Fibroblast of mammary gland (primary cell): ENCODE results near the gene GCN1.

Experiments used
- DNase-seq: peaks from one replicate; pipeline ENCODE4 v3.0.0-alpha.2; 2010; ENCODE audit warnings: low read depth
- H3K4me3 ChIP-seq: 2 replicates; pipeline ENCODE4 v1.5.1; 2011; ENCODE audit warnings: low read depth, mild to moderate bottlenecking, low read length, moderate library complexity; ENCODE audit not compliant: control insufficient read depth
- TF ChIP-seq, protein P1 (sequence below): conservative IDR thresholded peaks from 2 replicates; pipeline ENCODE4 v1.5.1; 2011; ENCODE audit warnings: low read depth, low read length, inconsistent platforms; ENCODE audit not compliant: control insufficient read depth, insufficient read depth

Gene GCN1

DNA sequence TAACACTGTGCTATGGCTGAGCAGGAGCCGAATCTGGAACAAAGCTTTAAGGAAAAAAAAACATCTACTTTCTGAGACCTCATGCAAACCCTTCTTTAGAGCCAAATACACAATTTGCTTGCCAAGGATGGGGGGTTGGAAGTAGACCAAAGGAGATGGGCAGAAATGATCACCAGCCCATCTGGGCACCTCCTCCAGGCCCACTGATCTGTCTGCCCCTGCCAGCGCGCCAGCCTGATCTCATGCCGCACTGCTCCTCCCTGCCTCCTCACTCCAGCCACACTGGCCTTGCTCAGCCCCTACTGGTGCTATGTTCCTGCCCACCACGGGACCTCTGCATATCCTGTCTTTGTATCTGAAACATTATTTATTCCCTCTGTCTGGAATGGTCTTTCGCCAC, 53.2 kb downstream of the GCN1 start:
- H3K4me3 ChIP-seq = no peak overlapping the region
- no peak for DNase-seq
- TF ChIP-seq, protein P1, sequence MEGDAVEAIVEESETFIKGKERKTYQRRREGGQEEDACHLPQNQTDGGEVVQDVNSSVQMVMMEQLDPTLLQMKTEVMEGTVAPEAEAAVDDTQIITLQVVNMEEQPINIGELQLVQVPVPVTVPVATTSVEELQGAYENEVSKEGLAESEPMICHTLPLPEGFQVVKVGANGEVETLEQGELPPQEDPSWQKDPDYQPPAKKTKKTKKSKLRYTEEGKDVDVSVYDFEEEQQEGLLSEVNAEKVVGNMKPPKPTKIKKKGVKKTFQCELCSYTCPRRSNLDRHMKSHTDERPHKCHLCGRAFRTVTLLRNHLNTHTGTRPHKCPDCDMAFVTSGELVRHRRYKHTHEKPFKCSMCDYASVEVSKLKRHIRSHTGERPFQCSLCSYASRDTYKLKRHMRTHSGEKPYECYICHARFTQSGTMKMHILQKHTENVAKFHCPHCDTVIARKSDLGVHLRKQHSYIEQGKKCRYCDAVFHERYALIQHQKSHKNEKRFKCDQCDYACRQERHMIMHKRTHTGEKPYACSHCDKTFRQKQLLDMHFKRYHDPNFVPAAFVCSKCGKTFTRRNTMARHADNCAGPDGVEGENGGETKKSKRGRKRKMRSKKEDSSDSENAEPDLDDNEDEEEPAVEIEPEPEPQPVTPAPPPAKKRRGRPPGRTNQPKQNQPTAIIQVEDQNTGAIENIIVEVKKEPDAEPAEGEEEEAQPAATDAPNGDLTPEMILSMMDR = no peak

DNA sequence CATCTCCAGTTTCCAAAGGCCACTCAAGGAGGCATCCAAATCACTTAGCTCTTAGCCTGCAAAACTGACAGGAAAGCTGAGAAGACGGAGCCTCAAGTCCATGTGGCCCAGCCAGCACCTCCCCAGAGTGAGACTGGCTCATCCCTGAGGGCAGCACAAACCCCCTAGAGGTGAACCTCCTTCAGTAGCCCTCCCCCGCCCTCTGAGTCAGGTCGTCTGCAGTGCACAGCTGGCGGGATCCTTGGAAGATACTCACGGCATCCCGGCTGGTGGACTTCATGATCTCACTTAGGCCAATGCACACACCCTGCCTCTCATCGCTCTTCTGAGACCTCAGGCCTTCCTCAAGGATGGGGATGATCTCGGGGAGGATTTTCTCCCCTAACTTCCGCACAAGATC, 53.9 kb downstream of the GCN1 start:
- TF ChIP-seq, protein P1 = no peak
- no peak overlapping the region for H3K4me3 ChIP-seq
- no peak for DNase-seq

DNA sequence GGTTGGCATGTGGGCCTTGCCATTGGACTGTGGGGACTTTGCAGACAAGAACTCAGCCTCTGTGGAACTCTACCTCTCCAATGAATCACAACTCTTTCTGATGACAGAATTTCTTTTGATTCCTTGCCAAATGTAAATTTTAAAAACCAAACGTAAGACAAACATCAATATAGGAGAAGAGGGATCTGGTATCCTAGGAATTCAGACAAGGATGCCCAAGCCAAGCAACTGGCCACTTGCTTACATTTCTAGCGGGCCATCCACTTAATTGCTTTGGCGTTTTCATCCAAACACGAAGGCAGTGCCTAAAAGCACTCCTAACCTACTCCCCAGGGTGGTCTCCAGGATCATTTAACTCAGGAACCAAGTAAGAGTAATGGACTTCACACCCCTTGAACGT, 54.6 kb downstream of the GCN1 start:
- TF ChIP-seq, protein P1 = no peak
- H3K4me3 ChIP-seq = no peak overlapping the region
- no peak for DNase-seq

DNA sequence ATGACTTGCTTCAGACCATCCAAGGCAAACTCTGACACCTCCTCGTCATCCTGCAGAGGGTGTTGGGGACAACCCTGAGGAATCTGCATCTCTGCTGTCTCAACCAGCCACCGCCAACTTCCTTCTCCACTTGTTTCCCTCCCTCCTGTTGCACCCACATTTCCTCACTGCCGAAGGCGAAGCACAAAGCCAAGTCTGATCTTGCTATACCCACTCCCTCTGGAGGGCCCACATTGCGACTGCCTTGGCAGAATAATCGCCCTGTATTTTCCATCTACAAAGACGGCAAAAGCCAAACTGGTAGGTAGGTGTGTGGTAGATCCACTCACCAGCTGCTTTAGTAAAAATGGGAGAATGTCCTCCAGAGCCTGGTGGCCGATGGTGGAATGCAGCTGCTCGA, 56.1 kb downstream of the GCN1 start:
- no peak for DNase-seq
- TF ChIP-seq, protein P1 = no peak
- no peak overlapping the region for H3K4me3 ChIP-seq

DNA sequence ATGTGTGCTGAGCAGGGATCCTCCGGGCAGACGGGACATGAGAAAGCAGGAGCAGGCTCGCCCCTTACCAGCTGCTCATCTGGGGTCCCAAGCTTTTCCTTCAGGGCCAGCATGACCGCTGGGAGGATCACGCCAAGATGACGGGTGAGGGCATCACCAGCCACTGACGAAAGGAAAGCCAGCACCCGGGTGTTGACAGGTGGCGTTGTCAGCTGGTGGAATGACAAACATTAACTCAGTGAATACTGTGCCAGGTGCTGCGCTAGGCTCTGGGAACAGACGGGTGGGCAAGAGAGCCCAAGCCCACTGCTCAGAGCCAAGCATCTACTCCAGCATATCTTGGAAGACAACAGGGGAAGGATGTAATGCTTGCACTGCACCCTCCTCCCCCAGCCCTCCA, 56.7 kb downstream of the GCN1 start:
- DNase-seq = no peak
- TF ChIP-seq, protein P1 = no peak

DNA sequence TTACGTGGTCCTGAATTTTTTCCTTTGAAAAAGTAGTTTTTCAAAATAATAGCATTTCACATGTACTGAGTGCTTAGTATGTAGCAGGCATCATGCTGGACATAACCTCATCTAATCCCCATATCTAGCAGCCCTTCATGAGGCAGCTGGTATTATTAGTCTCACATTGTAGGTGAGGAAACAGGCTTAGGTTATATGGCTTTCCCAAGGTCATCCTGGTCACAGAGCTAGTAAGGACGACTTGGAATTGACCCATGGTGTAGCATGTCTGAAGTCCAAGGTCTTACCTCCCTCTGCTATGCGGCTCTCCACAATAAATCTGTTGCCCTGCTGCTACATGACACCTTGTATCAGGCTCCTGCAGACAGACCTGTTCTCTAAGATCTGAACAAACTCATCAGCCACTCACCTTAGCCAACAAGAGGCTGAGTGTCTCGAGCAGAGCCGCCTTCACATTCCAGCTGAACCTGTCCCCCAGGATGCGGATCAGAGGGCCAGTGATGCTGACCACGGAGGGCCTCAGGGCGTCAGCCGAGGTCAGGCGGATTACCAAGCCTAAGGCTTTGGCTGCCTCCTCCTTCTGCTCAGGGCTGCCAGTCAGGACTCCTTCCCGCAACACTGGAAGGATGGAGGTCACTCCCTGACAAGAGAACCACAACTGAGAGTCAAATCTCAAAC, 58.3 kb downstream of the GCN1 start:
- TF ChIP-seq, protein P1 = no peak
- no peak for DNase-seq
- no peak overlapping the region for H3K4me3 ChIP-seq

More for the DNA sequence above, 56.7 kb downstream of the GCN1 start:
- H3K4me3 ChIP-seq = no peak overlapping the region
